Astrocyte of the cerebellum (primary cell): ENCODE data around the gene RBM38.

Source experiments
- DNase-seq: peaks from one replicate; pipeline ENCODE4 v3.0.0-alpha.2; 2011; ENCODE audit warnings: low read depth
- H3K4me3 ChIP-seq: 2 replicates; pipeline ENCODE4 v1.5.1; 2011; ENCODE audit warnings: mild to moderate bottlenecking, low read depth, low read length, moderate library complexity
- in situ Hi-C: cut with HindIII; loops from 2 replicates; pipeline ENCODE4 v1.10.0; 2017; ENCODE audit warnings: low sequenced_read_pairs
- TF ChIP-seq, protein P1 (sequence below): IDR thresholded peaks from 2 replicates; pipeline ENCODE4 v1.5.1; 2012; ENCODE audit warnings: low read length, low read depth, moderate library complexity, mild to moderate bottlenecking; ENCODE audit errors: missing control alignments

RBM38 gene

DNA sequence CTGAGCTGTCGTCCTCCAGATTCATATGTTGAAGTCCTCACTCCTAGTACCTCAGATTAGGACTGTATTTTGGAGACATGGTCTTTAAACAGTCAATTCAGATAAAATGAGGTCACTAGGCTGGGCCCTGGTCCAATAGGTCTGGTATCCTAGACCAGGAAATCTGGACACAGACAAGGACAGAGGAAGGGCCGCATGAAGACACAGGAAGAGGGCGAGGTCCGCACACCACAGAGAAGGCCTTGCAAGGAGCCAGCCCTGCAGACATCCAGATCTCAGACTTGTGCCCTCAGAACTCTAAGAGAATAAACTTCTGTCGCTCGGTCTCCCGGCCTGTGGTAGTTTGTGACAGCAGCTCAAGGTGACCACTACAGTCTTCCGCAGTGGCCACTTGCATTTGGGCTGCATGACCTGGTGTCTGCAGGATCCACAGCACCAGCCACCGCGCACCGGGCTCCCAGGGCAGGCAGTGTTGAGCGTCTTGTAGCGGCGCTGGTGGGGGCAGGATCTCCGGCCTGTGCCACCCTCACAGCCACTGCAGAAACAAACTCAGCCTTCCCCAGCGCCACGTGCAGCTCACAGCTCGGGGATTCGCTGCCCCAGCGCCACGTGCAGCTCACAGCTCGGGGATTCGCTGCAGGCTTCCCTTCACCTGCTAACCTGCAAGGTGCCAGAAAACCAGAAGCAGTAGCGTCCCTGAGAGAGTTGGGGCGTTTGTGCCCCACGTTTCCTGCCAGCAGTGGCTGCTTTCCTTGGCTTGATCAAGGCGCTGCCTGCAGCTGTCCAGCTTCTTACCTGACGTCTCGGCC lies 6.0 kb upstream of the RBM38 start:
- no peak for DNase-seq
- in situ Hi-C loops = no loop called here
- no peak overlapping the region for H3K4me3 ChIP-seq
- TF ChIP-seq, protein P1, sequence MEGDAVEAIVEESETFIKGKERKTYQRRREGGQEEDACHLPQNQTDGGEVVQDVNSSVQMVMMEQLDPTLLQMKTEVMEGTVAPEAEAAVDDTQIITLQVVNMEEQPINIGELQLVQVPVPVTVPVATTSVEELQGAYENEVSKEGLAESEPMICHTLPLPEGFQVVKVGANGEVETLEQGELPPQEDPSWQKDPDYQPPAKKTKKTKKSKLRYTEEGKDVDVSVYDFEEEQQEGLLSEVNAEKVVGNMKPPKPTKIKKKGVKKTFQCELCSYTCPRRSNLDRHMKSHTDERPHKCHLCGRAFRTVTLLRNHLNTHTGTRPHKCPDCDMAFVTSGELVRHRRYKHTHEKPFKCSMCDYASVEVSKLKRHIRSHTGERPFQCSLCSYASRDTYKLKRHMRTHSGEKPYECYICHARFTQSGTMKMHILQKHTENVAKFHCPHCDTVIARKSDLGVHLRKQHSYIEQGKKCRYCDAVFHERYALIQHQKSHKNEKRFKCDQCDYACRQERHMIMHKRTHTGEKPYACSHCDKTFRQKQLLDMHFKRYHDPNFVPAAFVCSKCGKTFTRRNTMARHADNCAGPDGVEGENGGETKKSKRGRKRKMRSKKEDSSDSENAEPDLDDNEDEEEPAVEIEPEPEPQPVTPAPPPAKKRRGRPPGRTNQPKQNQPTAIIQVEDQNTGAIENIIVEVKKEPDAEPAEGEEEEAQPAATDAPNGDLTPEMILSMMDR = no peak

DNA sequence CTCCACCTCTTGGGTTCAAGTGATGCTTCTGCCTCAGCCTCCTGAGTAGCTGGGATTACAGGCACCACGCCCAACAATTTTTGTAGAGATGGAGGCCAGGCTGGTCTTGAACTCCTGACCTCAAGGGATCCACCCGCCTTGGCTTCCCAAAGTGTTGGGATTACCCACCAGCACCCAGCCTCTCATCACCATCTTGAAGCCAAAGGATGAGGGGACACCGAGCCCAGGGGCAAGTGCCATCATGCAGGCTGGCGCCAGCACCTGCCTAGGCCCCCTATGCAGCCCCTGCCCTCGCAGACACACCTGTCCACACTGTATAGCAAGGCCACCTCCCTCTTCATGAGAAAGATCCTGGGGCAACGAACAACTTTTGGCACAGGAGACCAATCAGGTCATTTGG lies 5.3 kb upstream of the RBM38 start:
- in situ Hi-C loops = no loop called here
- no peak for DNase-seq
- TF ChIP-seq, protein P1 = no peak
- H3K4me3 ChIP-seq = no peak overlapping the region

- no peak for DNase-seq
- in situ Hi-C loops = no loop called here
- no peak overlapping the region for H3K4me3 ChIP-seq
- TF ChIP-seq, protein P1 = no peak
Observed at GRCh38 chr20:57386762-57387161, 4.4 kb upstream of the RBM38 start.

DNA sequence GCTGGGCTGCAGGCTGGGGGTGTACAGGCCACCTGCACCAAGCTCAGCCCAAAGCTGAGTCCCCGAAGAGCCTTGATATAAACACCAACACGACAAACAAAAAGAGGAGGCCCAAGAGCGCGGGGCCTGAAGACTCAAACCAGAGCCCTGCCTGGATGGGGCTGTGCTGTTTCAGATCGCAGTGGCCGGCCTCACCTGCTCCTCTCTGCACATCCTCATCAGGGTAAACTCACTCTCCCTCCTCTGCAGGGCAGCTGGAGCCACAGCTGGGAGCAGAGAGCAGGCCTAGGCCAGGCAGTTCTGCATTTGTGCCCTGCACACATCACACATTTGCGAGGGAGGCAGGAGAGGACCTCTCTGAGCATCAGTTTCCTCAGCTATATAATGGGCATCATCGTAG lies 3.7 kb upstream of the RBM38 start:
- DNase-seq = no peak
- no peak overlapping the region for H3K4me3 ChIP-seq
- TF ChIP-seq, protein P1 = no peak
- in situ Hi-C loops = no loop called here

DNA sequence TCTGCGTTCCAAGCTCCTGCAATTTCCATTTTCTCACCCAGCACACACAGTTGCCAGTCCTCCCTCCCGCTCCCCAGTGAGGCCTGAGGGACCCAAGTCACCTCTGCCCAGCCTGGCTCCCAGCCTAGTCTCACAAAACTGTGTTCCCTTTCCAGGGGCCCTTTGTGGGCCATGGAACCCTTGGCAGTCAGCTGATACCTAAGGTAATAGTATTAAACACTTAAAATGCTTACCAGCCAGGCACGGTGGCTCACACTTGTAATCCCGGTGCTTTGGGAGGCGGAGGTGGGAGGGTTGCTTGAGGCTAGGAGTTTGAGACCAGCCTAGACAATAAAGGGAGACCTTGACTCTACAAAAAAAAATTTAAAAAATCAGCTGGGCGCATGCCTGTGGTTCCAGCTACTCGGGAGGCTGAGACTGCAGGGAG lies 3.2 kb upstream of the RBM38 start:
- TF ChIP-seq, protein P1 = no peak
- in situ Hi-C loops = no loop called here
- no peak for DNase-seq
- no peak overlapping the region for H3K4me3 ChIP-seq

GRCh38 chr20:57388953-57389694 lies 2.1 kb upstream of the RBM38 start:
- H3K4me3 ChIP-seq = no peak overlapping the region
- TF ChIP-seq, protein P1 = peak; percentile 36
- in situ Hi-C loops = no loop called here
- DNase-seq = no peak
